ENCODE measurements around the gene EPHB1. TPM values are rescaled to one million over a fixed set of nuclear protein-coding genes. Genes with fewer than 3 reads are reported as not detected.

The EPHB1 gene
- total and polyA plus RNA-seq, 4 donors: 0.23 to 1.7 (median 0.52) TPM

GRCh38 chr3:134857356-134857755 lies 62.3 kb downstream of the EPHB1 start:
- H3K27ac ChIP-seq (ENCODE audit: low read depth in 1 of 2, low read length in 2 of 2): no peak overlapping the region
- no peaks in the 10 kb centered on the region for H3K9me3 ChIP-seq (ENCODE audit: control insufficient read depth in 4 of 4, low read length in 3 of 4)
- H3K9ac ChIP-seq (ENCODE audit: low read depth in 1 of 2, low read length in 2 of 2): no peak overlapping the region
- H3K27me3 ChIP-seq (ENCODE audit: control insufficient read depth in 4 of 4, insufficient read depth in 4 of 4, low read length in 3 of 4): no peaks in the 10 kb centered on the region
- 86% methylated on average over 7 of the region's 7 CpGs for WGBS
- TF ChIP-seq SP1 (IDR thresholded peaks at IDR 0.05) (no peak), MAX (IDR thresholded peaks at IDR 0.05) (no peak), RAD21 (IDR thresholded peaks at IDR 0.05) (no peak), JUND (IDR thresholded peaks at IDR 0.05) (no peak), ATF3 (IDR thresholded peaks at IDR 0.05) (no peak), FOXA1 (IDR thresholded peaks at IDR 0.05) (no peak), HNF4G (IDR thresholded peaks at IDR 0.05) (no peak)
- TF ChIP-seq, protein P1, sequence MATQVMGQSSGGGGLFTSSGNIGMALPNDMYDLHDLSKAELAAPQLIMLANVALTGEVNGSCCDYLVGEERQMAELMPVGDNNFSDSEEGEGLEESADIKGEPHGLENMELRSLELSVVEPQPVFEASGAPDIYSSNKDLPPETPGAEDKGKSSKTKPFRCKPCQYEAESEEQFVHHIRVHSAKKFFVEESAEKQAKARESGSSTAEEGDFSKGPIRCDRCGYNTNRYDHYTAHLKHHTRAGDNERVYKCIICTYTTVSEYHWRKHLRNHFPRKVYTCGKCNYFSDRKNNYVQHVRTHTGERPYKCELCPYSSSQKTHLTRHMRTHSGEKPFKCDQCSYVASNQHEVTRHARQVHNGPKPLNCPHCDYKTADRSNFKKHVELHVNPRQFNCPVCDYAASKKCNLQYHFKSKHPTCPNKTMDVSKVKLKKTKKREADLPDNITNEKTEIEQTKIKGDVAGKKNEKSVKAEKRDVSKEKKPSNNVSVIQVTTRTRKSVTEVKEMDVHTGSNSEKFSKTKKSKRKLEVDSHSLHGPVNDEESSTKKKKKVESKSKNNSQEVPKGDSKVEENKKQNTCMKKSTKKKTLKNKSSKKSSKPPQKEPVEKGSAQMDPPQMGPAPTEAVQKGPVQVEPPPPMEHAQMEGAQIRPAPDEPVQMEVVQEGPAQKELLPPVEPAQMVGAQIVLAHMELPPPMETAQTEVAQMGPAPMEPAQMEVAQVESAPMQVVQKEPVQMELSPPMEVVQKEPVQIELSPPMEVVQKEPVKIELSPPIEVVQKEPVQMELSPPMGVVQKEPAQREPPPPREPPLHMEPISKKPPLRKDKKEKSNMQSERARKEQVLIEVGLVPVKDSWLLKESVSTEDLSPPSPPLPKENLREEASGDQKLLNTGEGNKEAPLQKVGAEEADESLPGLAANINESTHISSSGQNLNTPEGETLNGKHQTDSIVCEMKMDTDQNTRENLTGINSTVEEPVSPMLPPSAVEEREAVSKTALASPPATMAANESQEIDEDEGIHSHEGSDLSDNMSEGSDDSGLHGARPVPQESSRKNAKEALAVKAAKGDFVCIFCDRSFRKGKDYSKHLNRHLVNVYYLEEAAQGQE (IDR thresholded peaks at IDR 0.05): no peak
- no peaks in the 10 kb centered on the region for H3K4me1 ChIP-seq (ENCODE audit: control insufficient read depth in 4 of 4, insufficient read depth in 4 of 4, low read length in 3 of 4)
- no peaks in the 10 kb centered on the region for H3K36me3 ChIP-seq (ENCODE audit: control insufficient read depth in 4 of 4, insufficient read depth in 3 of 4, low read depth in 1 of 4, low read length in 3 of 4)
- DNase-seq (ENCODE audit: low spot score): no peak
- H3K4me3 ChIP-seq (ENCODE audit: low read depth in 1 of 3, low read length in 3 of 3): no peak overlapping the region

GRCh38 chr3:134857776-134858362 lies 62.8 kb downstream of the EPHB1 start:
- no peaks in the 10 kb centered on the region for H3K4me1 ChIP-seq (ENCODE audit: control insufficient read depth in 4 of 4, insufficient read depth in 4 of 4, low read length in 3 of 4)
- no peaks in the 10 kb centered on the region for H3K27me3 ChIP-seq (ENCODE audit: control insufficient read depth in 4 of 4, insufficient read depth in 4 of 4, low read length in 3 of 4)
- no peak overlapping the region for H3K27ac ChIP-seq (ENCODE audit: low read depth in 1 of 2, low read length in 2 of 2)
- no peaks in the 10 kb centered on the region for H3K36me3 ChIP-seq (ENCODE audit: control insufficient read depth in 4 of 4, insufficient read depth in 3 of 4, low read depth in 1 of 4, low read length in 3 of 4)
- H3K9ac ChIP-seq (ENCODE audit: low read depth in 1 of 2, low read length in 2 of 2): no peak overlapping the region
- TF ChIP-seq JUND (IDR thresholded peaks at IDR 0.05) (no peak), RXRA (IDR thresholded peaks at IDR 0.05) (no peak), YY1 (IDR thresholded peaks at IDR 0.05) (no peak), NR2F2 (IDR thresholded peaks at IDR 0.05) (no peak), SP1 (IDR thresholded peaks at IDR 0.05) (no peak), FOXA2 (IDR thresholded peaks at IDR 0.05) (no peak), ATF3 (IDR thresholded peaks at IDR 0.05) (no peak), MAX (IDR thresholded peaks at IDR 0.05) (no peak)
- H3K4me3 ChIP-seq (ENCODE audit: low read depth in 1 of 3, low read length in 3 of 3): no peak overlapping the region
- no peaks in the 10 kb centered on the region for H3K9me3 ChIP-seq (ENCODE audit: control insufficient read depth in 4 of 4, low read length in 3 of 4)
- DNase-seq (ENCODE audit: low spot score): no peak

GRCh38 chr3:134858441-134859035 lies 63.5 kb downstream of the EPHB1 start:
- Histone ChIP-seq H3K27me3 (ENCODE audit: control insufficient read depth in 4 of 4, insufficient read depth in 4 of 4, low read length in 3 of 4) (no peaks in the 10 kb centered on the region), H3K4me3 (ENCODE audit: low read depth in 1 of 3, low read length in 3 of 3) (no peak overlapping the region), H3K27ac (ENCODE audit: low read depth in 1 of 2, low read length in 2 of 2) (no peak overlapping the region), H3K9me3 (ENCODE audit: control insufficient read depth in 4 of 4, low read length in 3 of 4) (no peaks in the 10 kb centered on the region), H3K9ac (ENCODE audit: low read depth in 1 of 2, low read length in 2 of 2) (no peak overlapping the region), H3K4me1 (ENCODE audit: control insufficient read depth in 4 of 4, insufficient read depth in 4 of 4, low read length in 3 of 4) (no peaks in the 10 kb centered on the region), H3K36me3 (ENCODE audit: control insufficient read depth in 4 of 4, insufficient read depth in 3 of 4, low read depth in 1 of 4, low read length in 3 of 4) (no peaks in the 10 kb centered on the region)
- WGBS: 57% methylated on average over 7 of the region's 7 CpGs
- no peak for DNase-seq (ENCODE audit: low spot score)
- no peak for TF ChIP-seq GABPA (IDR thresholded peaks at IDR 0.05 in 1 of 2, conservative IDR thresholded peaks at IDR 0.05 in 1 of 2)
- TF ChIP-seq MAX (IDR thresholded peaks at IDR 0.05): no peak
- no peak for TF ChIP-seq HNF4G (IDR thresholded peaks at IDR 0.05)
- no peak for TF ChIP-seq FOXA2 (IDR thresholded peaks at IDR 0.05)
- no peak for TF ChIP-seq ATF3 (IDR thresholded peaks at IDR 0.05)
- TF ChIP-seq, protein P1 (IDR thresholded peaks at IDR 0.05): no peak
- TF ChIP-seq EGR1 (IDR thresholded peaks at IDR 0.05; ENCODE audit: low read depth in 2 of 2): no peak
- no peak for TF ChIP-seq HNF4A (conservative IDR thresholded peaks at IDR 0.05)
